ENCODE results near the gene COLEC12. TPM values are rescaled to one million over a fixed set of nuclear protein-coding genes. Genes with fewer than 3 reads are reported as not detected.
"Not testable (repeated sequence)": the region's sequence is repeated elsewhere in the genome, so short reads cannot be mapped to it uniquely, and the experiment has no call there.

COLEC12 gene
- total RNA-seq, 4 donors from 2014 or later, result 1.4 to 12.2 (median 4.0) TPM

DNA sequence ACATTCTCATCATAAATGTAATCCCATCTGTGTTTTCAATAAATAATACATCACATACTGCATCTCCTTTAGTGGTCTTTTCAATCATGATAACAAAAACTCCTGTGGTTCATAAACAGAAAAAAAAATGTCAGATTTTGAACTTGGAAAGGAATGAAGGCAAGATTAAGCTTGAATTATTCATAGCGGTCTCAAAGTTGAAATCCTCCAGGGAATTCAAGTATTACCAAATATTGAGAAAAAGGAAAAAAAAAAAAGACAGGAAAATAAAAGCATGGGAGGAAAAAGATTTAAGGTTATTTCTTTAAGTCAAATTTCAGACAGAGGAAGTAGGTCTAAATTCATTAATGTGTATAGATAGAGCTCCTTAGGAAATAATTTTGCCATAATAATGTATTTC, 92.1 kb downstream of the COLEC12 start:
- intact Hi-C loops (cut with DNase I), result no loop called here
- no peak for TF ChIP-seq POLR2A (IDR thresholded peaks at IDR 0.05)
- TF ChIP-seq, protein P1, sequence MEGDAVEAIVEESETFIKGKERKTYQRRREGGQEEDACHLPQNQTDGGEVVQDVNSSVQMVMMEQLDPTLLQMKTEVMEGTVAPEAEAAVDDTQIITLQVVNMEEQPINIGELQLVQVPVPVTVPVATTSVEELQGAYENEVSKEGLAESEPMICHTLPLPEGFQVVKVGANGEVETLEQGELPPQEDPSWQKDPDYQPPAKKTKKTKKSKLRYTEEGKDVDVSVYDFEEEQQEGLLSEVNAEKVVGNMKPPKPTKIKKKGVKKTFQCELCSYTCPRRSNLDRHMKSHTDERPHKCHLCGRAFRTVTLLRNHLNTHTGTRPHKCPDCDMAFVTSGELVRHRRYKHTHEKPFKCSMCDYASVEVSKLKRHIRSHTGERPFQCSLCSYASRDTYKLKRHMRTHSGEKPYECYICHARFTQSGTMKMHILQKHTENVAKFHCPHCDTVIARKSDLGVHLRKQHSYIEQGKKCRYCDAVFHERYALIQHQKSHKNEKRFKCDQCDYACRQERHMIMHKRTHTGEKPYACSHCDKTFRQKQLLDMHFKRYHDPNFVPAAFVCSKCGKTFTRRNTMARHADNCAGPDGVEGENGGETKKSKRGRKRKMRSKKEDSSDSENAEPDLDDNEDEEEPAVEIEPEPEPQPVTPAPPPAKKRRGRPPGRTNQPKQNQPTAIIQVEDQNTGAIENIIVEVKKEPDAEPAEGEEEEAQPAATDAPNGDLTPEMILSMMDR (IDR thresholded peaks at IDR 0.05), result no peak

DNA sequence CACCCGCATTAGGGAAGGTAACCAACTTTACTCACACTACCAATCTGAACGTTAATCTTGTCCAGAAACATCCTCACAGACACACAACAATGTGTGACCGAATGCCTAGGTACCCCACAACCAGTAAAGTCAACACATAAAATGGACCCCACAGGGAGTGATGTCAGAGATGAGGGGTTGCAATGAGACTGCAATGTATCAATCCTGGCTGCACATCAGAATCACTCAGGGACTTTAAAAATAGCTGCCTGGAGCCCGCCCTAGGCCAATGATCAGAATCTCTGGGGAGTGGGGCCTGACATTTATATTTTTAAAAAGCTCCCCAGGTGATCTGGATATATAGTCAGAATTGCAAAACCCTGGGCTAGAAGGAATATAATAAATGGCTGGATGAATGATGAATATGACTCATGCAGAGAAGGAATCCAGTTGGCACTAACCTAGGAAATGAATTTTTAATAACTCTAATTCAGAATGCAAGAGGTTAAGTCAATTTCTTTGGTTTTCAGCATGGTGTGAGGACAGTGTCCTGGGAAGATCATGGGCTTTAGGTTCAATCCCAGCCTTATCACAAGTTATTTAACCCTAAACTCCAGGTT, 92.8 kb downstream of the COLEC12 start:
- no peak overlapping the region for H3K4me3 ChIP-seq
- TF ChIP-seq POLR2A (IDR thresholded peaks at IDR 0.05), result no peak
- TF ChIP-seq, protein P1 (IDR thresholded peaks at IDR 0.05), result no peak
- 64 to 70% methylated on average over 4 of the region's 4 CpGs for WGBS, 2 donors
- H3K9me3 ChIP-seq, result peaks cover 0 to 12% (median 0%) of the 10 kb centered on the region in 3 donors
- H3K27me3 ChIP-seq, result no peaks in the 10 kb centered on the region
- H3K4me1 ChIP-seq, result peaks cover 0 to 11% (median 0%) of the 10 kb centered on the region in 3 donors
- intact Hi-C loops (cut with DNase I), result no loop called here
- no peak overlapping the region for H3K27ac ChIP-seq
- no peak for DNase-seq
- H3K36me3 ChIP-seq, result no peaks in the 10 kb centered on the region

More for the DNA sequence above, 92.1 kb downstream of the COLEC12 start:
- Histone ChIP-seq H3K27ac (no peak overlapping the region), H3K27me3 (no peaks in the 10 kb centered on the region), H3K36me3 (no peaks in the 10 kb centered on the region), H3K9me3 (peaks cover 0 to 12% (median 0%) of the 10 kb centered on the region in 3 donors), H3K4me1 (peaks cover 0 to 11% (median 0%) of the 10 kb centered on the region in 3 donors), H3K4me3 (no peak overlapping the region)
- DNase-seq, result no peak
- 48 to 60% methylated on average over 1 of the region's 1 CpG for WGBS, 2 donors

DNA sequence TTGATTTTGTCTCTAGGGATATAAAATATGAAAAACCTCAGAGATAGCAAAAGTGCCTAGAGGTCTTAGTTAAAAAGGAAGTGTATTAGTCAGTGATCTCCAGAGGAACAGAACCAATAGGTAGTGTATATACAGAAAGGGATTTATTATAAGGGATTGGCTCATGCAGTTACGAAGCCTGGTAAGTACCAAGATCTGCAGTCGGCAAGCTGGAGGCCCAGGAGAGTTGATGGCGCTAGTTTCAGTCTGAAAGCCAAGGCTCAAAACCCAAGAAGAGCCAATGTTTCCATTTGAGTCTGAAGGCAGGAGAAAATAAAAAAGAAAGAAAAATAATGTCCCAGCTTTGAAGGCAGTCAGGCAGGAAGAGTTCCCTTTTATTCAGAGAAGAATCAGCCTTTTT, 93.3 kb downstream of the COLEC12 start:
- Histone ChIP-seq H3K27ac (no peak overlapping the region), H3K4me3 (no peak overlapping the region), H3K9me3 (peaks cover 0 to 12% (median 0%) of the 10 kb centered on the region in 3 donors), H3K36me3 (no peaks in the 10 kb centered on the region), H3K27me3 (no peaks in the 10 kb centered on the region), H3K4me1 (peaks cover 0 to 11% (median 0%) of the 10 kb centered on the region in 3 donors)
- intact Hi-C loops (cut with DNase I), result no loop called here
- no peak for DNase-seq
- WGBS, 2 donors, result 89 to 90% methylated on average over 3 of the region's 3 CpGs
- TF ChIP-seq, protein P1 (IDR thresholded peaks at IDR 0.05), result no peak
- no peak for TF ChIP-seq POLR2A (IDR thresholded peaks at IDR 0.05)

DNA sequence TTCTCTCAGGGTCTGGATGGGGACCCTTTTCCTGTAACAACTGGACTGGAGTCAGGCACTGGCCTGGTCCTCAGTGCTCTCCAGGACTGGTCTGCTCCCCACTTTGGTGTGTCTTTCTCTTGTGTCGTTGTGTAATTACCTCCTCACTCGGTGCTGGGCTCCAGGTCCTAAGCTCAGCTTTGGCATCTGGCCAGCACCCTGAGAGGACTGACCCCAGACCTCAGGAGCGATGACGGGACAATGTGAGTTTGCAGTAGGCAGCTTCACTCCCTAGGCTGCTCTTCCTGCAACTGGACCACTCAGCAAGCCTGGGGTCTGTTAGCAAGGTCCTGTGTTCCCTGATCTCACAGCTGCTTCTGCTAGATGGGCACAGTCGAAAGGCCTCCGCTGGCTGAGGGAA, 93.8 kb downstream of the COLEC12 start:
- Histone ChIP-seq H3K27ac (no peak overlapping the region), H3K9me3 (peaks cover 0 to 12% (median 0%) of the 10 kb centered on the region in 3 donors), H3K27me3 (no peaks in the 10 kb centered on the region), H3K4me3 (no peak overlapping the region), H3K4me1 (peaks cover 0 to 11% (median 0%) of the 10 kb centered on the region in 3 donors), H3K36me3 (no peaks in the 10 kb centered on the region)
- intact Hi-C loops (cut with DNase I), result no loop called here
- WGBS, 2 donors, result 83 to 100% methylated on average over 1 to 2 of the region's 6 CpGs
- no peak for DNase-seq
- TF ChIP-seq, protein P1 (IDR thresholded peaks at IDR 0.05), result no peak
- TF ChIP-seq POLR2A (IDR thresholded peaks at IDR 0.05), result no peak

DNA sequence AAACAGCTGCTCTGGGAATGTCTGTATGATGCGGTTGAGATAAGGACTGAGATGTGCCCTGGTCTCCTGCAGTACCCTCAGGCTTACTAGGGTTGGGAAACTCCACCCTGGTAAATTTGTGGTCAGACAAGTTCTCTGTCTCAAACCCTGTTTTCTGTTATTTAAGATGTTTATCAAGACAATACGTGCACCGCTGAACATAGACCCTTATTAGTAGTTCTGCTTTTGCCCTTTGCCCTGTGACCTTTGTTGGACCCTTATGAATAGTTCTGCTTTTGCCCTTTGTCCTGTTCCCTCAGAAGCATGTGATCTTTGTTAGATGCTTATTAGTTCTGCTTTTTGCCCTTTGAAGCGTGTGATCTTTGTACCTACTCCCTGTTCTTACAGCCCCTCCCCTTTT, 95.5 kb downstream of the COLEC12 start:
- H3K36me3 ChIP-seq; H3K4me3 ChIP-seq; H3K27ac ChIP-seq; DNase-seq; intact Hi-C loops (cut with DNase I); H3K27me3 ChIP-seq: not testable (repeated sequence)
- Histone ChIP-seq H3K9me3 (peaks cover 0 to 12% (median 0%) of the 10 kb centered on the region in 3 donors), H3K4me1 (peaks cover 0 to 13% (median 3%) of the 10 kb centered on the region in 3 donors)
- 74 to 76% methylated on average over 4 of the region's 4 CpGs for WGBS, 2 donors
